ENCODE data around the gene TUBGCP3.

DNA sequence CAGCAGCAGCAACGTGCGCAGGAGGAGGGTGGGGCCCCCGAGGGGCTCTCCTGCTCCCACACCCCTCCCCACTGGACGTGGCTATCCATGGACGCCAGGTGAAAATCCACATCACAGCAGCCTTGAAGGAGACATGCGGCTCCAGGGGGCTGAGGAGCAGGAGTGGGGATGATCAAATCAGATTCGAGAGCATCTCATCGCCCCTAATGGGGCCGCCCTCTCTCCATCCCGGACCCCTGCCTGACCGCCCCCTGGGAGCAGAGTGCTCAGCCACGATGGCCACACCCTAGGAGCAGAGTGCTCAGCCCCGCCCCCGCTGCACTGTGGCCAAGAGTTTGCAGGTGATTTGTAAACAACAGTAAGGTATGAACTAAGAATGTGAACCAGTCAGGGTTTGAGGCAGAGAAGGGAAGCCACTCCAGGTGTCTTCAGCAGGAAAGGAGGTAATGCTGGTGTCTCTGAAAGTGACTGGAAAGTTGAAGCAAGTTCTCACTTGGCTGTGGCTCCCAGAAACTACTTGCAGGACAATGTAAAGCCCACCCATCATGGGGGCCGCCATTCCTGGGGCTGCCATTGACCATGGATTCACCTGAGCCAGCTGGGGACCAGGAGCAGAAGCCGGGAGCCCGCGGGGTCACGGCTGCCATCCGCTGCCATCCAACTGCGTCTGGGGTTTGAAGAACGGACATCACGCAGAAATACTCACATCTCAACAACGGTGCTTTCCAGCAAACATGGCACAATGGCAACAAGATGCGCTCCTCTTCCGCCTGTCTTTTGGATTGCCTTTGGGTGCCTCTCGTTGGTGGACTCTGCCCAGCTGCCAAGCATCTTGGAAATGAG is 140.0 kb downstream of the TUBGCP3 start:
- TF ChIP-seq, protein P1, sequence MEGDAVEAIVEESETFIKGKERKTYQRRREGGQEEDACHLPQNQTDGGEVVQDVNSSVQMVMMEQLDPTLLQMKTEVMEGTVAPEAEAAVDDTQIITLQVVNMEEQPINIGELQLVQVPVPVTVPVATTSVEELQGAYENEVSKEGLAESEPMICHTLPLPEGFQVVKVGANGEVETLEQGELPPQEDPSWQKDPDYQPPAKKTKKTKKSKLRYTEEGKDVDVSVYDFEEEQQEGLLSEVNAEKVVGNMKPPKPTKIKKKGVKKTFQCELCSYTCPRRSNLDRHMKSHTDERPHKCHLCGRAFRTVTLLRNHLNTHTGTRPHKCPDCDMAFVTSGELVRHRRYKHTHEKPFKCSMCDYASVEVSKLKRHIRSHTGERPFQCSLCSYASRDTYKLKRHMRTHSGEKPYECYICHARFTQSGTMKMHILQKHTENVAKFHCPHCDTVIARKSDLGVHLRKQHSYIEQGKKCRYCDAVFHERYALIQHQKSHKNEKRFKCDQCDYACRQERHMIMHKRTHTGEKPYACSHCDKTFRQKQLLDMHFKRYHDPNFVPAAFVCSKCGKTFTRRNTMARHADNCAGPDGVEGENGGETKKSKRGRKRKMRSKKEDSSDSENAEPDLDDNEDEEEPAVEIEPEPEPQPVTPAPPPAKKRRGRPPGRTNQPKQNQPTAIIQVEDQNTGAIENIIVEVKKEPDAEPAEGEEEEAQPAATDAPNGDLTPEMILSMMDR (IDR thresholded peaks at IDR 0.05), result no peak
- TF ChIP-seq POLR2A (IDR thresholded peaks at IDR 0.05), result no peak
